ENCODE measurements around the gene COL11A1.

The COL11A1 gene

DNA sequence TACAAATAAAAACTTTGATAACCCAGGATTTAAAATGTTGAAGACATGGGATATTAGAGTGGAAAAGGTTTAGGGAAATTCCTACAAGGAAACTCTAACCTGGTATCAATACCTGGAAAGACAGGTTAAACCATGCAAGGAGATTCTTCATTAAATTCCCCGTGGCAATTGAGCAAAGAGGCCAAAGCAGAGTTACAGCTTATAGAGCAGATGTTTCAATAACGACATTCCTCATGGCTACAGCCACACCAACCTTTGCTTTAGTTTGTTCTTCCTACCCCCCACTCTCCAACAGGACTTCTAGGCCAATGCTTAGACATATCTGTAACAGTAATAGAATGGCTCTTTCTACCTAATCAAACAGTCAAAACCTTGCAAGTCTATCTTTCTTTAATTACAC is 271.3 kb downstream of the COL11A1 start (continued):
- no peak for TF ChIP-seq ZNF658 (tag by site-specific recombination; IDR thresholded peaks at IDR 0.05)

DNA sequence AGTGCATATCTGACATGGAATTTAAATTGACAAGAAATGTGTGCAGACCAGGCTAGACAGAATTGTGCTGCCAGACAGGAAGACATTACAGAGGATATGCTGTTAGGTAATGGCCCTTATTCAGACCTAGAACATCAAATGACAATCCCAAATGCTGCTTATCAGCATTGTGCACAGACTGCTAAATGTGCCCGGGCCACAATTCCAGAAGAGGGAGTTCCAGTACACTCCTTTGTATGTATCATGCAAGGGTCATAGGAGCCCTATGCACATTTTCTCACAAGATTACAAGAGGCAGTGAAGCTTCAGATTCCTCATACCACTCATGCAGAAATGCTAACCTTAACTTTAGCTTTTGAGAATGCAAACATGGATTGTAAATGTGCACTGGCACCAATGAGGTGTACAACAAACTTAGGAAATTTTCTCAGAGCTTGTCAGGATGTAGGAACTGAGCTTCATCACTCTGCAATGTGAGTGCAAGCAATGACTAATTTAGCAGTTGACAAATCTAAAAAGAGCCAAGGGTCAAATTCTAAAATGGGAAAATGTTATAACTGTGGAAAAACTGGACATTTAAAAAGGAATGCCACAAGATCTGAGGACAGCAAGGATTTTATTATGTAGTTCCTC is 273.5 kb downstream of the COL11A1 start:
- Histone ChIP-seq H3K9me3 (ENCODE audit: control insufficient read depth, insufficient read depth, low read depth, low read length) (no peaks in the 10 kb centered on the region), H3K4me1 (ENCODE audit: control insufficient read depth, insufficient read depth, low read length) (no peaks in the 10 kb centered on the region), H3K36me3 (ENCODE audit: control insufficient read depth in 2 of 2, insufficient read depth in 1 of 2, low read length in 2 of 2) (no peaks in the 10 kb centered on the region), H3K4me3 (ENCODE audit: low read depth, low read length) (no peak overlapping the region), H3K27ac (ENCODE audit: extremely low read depth, low read depth, low read length) (no peak overlapping the region)
- ChIA-PET CTCF (no interaction called here), POLR2A (no interaction called here)
- TF ChIP-seq ZNF785 (tag by site-specific recombination; IDR thresholded peaks at IDR 0.05) (no peak), KLF10 (tag by site-specific recombination; IDR thresholded peaks at IDR 0.05) (no peak), ZNF473 (tag by site-specific recombination; IDR thresholded peaks at IDR 0.05) (no peak), ZNF292 (tag by site-specific recombination; IDR thresholded peaks at IDR 0.05; ENCODE audit: borderline replicate concordance, low read depth) (no peak), ZBTB7A (tag by site-specific recombination; IDR thresholded peaks at IDR 0.05; ENCODE audit: low read depth) (no peak), ZFP41 (tag by site-specific recombination; IDR thresholded peaks at IDR 0.05; ENCODE audit: borderline replicate concordance) (no peak), ZBTB48 (tag by site-specific recombination; IDR thresholded peaks at IDR 0.05) (no peak), ZBTB1 (tag by site-specific recombination; IDR thresholded peaks at IDR 0.05) (no peak), ZNF350 (tag by site-specific recombination; IDR thresholded peaks at IDR 0.05) (no peak), WT1 (tag by site-specific recombination; IDR thresholded peaks at IDR 0.05) (no peak)
- TF ChIP-seq, protein P1, sequence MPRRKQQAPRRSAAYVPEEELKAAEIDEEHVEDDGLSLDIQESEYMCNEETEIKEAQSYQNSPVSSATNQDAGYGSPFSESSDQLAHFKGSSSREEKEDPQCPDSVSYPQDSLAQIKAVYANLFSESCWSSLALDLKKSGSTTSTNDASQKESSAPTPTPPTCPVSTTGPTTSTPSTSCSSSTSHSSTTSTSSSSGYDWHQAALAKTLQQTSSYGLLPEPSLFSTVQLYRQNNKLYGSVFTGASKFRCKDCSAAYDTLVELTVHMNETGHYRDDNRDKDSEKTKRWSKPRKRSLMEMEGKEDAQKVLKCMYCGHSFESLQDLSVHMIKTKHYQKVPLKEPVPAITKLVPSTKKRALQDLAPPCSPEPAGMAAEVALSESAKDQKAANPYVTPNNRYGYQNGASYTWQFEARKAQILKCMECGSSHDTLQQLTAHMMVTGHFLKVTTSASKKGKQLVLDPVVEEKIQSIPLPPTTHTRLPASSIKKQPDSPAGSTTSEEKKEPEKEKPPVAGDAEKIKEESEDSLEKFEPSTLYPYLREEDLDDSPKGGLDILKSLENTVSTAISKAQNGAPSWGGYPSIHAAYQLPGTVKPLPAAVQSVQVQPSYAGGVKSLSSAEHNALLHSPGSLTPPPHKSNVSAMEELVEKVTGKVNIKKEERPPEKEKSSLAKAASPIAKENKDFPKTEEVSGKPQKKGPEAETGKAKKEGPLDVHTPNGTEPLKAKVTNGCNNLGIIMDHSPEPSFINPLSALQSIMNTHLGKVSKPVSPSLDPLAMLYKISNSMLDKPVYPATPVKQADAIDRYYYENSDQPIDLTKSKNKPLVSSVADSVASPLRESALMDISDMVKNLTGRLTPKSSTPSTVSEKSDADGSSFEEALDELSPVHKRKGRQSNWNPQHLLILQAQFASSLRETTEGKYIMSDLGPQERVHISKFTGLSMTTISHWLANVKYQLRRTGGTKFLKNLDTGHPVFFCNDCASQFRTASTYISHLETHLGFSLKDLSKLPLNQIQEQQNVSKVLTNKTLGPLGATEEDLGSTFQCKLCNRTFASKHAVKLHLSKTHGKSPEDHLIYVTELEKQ (tag by site-specific recombination; IDR thresholded peaks at IDR 0.05; ENCODE audit: borderline replicate concordance), result no peak
- TF ChIP-seq, protein P2, sequence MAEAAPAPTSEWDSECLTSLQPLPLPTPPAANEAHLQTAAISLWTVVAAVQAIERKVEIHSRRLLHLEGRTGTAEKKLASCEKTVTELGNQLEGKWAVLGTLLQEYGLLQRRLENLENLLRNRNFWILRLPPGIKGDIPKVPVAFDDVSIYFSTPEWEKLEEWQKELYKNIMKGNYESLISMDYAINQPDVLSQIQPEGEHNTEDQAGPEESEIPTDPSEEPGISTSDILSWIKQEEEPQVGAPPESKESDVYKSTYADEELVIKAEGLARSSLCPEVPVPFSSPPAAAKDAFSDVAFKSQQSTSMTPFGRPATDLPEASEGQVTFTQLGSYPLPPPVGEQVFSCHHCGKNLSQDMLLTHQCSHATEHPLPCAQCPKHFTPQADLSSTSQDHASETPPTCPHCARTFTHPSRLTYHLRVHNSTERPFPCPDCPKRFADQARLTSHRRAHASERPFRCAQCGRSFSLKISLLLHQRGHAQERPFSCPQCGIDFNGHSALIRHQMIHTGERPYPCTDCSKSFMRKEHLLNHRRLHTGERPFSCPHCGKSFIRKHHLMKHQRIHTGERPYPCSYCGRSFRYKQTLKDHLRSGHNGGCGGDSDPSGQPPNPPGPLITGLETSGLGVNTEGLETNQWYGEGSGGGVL (tag by site-specific recombination; IDR thresholded peaks at IDR 0.05), result no peak
- TF ChIP-seq, protein P3, sequence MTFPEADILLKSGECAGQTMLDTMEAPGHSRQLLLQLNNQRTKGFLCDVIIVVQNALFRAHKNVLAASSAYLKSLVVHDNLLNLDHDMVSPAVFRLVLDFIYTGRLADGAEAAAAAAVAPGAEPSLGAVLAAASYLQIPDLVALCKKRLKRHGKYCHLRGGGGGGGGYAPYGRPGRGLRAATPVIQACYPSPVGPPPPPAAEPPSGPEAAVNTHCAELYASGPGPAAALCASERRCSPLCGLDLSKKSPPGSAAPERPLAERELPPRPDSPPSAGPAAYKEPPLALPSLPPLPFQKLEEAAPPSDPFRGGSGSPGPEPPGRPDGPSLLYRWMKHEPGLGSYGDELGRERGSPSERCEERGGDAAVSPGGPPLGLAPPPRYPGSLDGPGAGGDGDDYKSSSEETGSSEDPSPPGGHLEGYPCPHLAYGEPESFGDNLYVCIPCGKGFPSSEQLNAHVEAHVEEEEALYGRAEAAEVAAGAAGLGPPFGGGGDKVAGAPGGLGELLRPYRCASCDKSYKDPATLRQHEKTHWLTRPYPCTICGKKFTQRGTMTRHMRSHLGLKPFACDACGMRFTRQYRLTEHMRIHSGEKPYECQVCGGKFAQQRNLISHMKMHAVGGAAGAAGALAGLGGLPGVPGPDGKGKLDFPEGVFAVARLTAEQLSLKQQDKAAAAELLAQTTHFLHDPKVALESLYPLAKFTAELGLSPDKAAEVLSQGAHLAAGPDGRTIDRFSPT (tag by site-specific recombination; IDR thresholded peaks at IDR 0.05), result no peak
- TF ChIP-seq, protein P4, sequence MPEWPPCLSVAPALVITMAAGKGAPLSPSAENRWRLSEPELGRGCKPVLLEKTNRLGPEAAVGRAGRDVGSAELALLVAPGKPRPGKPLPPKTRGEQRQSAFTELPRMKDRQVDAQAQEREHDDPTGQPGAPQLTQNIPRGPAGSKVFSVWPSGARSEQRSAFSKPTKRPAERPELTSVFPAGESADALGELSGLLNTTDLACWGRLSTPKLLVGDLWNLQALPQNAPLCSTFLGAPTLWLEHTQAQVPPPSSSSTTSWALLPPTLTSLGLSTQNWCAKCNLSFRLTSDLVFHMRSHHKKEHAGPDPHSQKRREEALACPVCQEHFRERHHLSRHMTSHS (tag by site-specific recombination; IDR thresholded peaks at IDR 0.05), result no peak

DNA sequence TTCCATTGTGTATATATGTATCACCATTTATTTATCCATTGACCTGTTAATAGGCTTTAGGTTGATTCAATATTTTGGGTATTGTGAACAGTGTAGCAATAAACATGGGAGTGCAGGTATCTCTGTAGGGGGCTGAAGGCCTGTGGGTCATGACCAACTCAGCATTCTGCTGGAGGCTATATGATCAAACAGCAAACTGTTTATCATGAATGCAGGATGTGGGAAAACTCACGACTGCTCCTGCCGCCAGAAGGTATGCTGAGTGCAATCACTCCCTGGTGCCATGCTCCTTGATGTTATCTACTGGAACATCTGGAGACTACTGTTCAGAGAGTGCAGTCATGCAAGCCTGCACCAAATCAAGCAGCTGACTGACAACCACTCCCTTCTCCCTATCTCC is 275.2 kb downstream of the COL11A1 start:
- ChIA-PET CTCF (no interaction called here), POLR2A (no interaction called here)
- H3K36me3 ChIP-seq (ENCODE audit: control insufficient read depth in 2 of 2, insufficient read depth in 1 of 2, low read length in 2 of 2), result no peaks in the 10 kb centered on the region
- H3K4me1 ChIP-seq (ENCODE audit: control insufficient read depth, insufficient read depth, low read length), result no peaks in the 10 kb centered on the region
- no peak overlapping the region for H3K27ac ChIP-seq (ENCODE audit: extremely low read depth, low read depth, low read length)
- H3K9me3 ChIP-seq (ENCODE audit: control insufficient read depth, insufficient read depth, low read depth, low read length), result no peaks in the 10 kb centered on the region
- H3K4me3 ChIP-seq (ENCODE audit: low read depth, low read length), result no peak overlapping the region
- TF ChIP-seq, protein P5, sequence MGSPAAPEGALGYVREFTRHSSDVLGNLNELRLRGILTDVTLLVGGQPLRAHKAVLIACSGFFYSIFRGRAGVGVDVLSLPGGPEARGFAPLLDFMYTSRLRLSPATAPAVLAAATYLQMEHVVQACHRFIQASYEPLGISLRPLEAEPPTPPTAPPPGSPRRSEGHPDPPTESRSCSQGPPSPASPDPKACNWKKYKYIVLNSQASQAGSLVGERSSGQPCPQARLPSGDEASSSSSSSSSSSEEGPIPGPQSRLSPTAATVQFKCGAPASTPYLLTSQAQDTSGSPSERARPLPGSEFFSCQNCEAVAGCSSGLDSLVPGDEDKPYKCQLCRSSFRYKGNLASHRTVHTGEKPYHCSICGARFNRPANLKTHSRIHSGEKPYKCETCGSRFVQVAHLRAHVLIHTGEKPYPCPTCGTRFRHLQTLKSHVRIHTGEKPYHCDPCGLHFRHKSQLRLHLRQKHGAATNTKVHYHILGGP (tag by site-specific recombination; IDR thresholded peaks at IDR 0.05), result no peak
- TF ChIP-seq, protein P6, sequence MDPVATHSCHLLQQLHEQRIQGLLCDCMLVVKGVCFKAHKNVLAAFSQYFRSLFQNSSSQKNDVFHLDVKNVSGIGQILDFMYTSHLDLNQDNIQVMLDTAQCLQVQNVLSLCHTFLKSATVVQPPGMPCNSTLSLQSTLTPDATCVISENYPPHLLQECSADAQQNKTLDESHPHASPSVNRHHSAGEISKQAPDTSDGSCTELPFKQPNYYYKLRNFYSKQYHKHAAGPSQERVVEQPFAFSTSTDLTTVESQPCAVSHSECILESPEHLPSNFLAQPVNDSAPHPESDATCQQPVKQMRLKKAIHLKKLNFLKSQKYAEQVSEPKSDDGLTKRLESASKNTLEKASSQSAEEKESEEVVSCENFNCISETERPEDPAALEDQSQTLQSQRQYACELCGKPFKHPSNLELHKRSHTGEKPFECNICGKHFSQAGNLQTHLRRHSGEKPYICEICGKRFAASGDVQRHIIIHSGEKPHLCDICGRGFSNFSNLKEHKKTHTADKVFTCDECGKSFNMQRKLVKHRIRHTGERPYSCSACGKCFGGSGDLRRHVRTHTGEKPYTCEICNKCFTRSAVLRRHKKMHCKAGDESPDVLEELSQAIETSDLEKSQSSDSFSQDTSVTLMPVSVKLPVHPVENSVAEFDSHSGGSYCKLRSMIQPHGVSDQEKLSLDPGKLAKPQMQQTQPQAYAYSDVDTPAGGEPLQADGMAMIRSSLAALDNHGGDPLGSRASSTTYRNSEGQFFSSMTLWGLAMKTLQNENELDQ (tag by site-specific recombination; IDR thresholded peaks at IDR 0.05; ENCODE audit: low read depth), result no peak
- TF ChIP-seq ZIC2 (tag by site-specific recombination; IDR thresholded peaks at IDR 0.05), result no peak
- TF ChIP-seq, protein P7, sequence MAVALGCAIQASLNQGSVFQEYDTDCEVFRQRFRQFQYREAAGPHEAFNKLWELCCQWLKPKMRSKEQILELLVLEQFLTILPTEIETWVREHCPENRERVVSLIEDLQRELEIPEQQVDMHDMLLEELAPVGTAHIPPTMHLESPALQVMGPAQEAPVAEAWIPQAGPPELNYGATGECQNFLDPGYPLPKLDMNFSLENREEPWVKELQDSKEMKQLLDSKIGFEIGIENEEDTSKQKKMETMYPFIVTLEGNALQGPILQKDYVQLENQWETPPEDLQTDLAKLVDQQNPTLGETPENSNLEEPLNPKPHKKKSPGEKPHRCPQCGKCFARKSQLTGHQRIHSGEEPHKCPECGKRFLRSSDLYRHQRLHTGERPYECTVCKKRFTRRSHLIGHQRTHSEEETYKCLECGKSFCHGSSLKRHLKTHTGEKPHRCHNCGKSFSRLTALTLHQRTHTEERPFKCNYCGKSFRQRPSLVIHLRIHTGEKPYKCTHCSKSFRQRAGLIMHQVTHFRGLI (tag by site-specific recombination; IDR thresholded peaks at IDR 0.05), result no peak
